Activated T-helper 17 cell treated with anti-CD3 and anti-CD28 coated beads, Interleukin-2, amount 50 U/mL, for 72 hours (primary cell): Measurements from ENCODE around the gene SMTNL2. TPM values are rescaled to one million over a fixed set of nuclear protein-coding genes. Genes with fewer than 3 reads are reported as not detected.

ENCODE experiments used
- ATAC-seq: fragments of 150-1000 bp; cut with Tn5 transposase; replicated peaks from 2 replicates; pipeline ENCODE4 v1.10.0; 2021; ENCODE audit warnings: mild to moderate bottlenecking, moderate library complexity
- H3K27ac Mint-ChIP-seq: one replicate; pipeline ENCODE4 v1.8.0; 2022; ENCODE audit warnings: mixed read lengths
- H3K27me3 Mint-ChIP-seq: one replicate; pipeline ENCODE4 v1.8.0; 2022; ENCODE audit warnings: mixed read lengths
- H3K36me3 Mint-ChIP-seq: one replicate; pipeline ENCODE4 v1.8.0; 2022; ENCODE audit warnings: low read depth, mild to moderate bottlenecking, mixed read lengths
- H3K4me1 Mint-ChIP-seq: one replicate; pipeline ENCODE4 v1.8.0; 2022; ENCODE audit warnings: mixed read lengths
- H3K4me3 Mint-ChIP-seq: one replicate; pipeline ENCODE4 v1.8.0; 2022; ENCODE audit warnings: mild to moderate bottlenecking, mixed read lengths
- H3K9me3 Mint-ChIP-seq: one replicate; pipeline ENCODE4 v1.8.0; 2022; ENCODE audit warnings: mixed read lengths
- total RNA-seq, 2 donors: library from RNA; stranded (reverse); gene quantifications; one replicate each; pipeline ENCODE4 v1.2.3, GENCODE V29; 2022

The SMTNL2 gene
- total RNA-seq, 2 donors from 2014 or later, result not detected

DNA sequence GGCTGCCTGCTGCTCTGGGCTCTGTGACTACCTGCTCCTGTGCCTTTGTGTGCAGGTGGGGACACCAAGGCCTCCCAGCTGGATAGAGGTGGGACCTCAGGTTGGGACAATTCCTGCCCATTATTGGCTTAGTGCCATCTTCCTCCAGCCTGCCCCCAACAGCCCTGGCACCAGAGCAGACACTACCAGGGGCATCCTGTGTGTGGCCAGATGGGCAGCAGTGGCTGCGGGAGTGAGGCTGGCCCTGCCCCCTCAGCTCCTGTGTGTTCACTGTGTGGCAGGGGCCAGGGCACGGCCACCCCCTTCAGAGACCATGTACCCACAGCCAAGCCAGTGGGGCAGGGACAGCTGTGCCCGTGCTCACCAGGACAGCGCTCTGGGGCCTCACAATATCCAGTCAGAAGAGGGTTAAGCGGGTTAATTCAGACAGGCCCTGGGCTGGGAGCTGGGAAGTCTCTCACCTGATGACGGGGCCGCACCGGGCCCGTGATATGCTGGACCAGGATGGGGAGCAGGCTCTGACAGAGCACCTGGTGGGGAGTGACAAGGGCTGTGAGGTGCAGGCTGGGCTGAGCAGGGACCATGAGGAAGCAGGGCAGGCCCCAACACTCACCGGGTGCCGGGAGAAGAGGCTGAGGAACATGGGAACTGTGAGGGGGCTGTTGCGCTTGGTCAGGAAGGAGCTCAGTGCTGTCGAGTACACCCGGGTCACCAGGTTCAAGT, 42.2 kb upstream of the SMTNL2 start:
- Mint-ChIP-seq H3K9me3 (no peaks in the 10 kb centered on the region), H3K4me3 (no peak overlapping the region), H3K4me1 (no peaks in the 10 kb centered on the region), H3K27ac (no peak overlapping the region), H3K36me3 (peaks cover 68% of the 10 kb centered on the region), H3K27me3 (no peaks in the 10 kb centered on the region)
- ATAC-seq, result no peak

DNA sequence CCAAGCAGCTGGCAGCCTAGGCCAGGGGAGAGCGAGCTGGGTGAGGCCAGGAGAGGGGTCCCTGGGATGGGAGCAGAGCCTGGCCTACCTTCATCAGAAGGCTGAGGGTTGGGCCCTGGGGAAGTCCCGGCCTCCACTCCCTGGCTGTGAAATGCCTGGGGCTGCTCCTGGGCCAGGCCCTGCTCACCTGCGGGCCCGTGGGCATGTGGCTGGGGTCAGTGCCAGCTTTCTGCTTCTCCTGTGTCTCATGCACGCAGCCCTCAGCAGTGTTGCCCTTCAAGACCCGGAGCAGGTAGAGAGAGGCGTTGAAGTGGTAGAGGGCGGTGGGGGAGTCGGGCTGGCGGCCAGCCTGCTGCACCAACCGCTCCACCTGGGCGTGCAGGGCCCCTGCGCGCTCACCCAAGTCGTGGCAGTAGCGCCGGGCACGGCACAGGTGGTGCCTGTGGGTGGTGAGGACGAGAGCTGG, 41.6 kb upstream of the SMTNL2 start:
- no peaks in the 10 kb centered on the region for H3K9me3 Mint-ChIP-seq
- H3K4me1 Mint-ChIP-seq, result no peaks in the 10 kb centered on the region
- H3K36me3 Mint-ChIP-seq, result peaks cover 71% of the 10 kb centered on the region
- no peak for ATAC-seq
- no peaks in the 10 kb centered on the region for H3K27me3 Mint-ChIP-seq
- no peak overlapping the region for H3K4me3 Mint-ChIP-seq
- H3K27ac Mint-ChIP-seq, result no peak overlapping the region

DNA sequence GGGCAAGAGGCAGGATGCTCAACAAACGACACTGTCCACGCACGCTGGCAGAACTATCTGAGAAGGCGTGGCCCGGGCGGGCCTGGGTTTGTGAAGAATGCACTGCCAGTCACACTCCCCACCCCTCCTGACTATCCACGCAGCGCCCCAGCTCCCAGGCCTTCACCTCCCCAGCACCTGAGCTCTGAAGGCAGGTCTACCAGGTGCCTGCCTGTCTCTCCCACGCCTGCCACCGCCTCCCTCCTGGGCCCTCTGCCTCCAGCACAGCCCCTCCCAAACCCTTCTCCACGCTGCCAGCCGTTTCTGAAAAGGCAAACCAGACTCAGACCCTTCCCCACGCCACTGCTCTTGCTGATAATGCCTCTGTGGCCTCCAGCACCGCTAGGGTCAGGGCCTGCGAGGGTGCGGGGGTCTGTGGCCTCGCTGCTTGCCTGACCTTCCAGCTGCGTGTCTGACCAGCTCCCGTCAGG, 40.7 kb upstream of the SMTNL2 start:
- Mint-ChIP-seq H3K36me3 (peaks cover 71% of the 10 kb centered on the region), H3K27me3 (no peaks in the 10 kb centered on the region)

DNA sequence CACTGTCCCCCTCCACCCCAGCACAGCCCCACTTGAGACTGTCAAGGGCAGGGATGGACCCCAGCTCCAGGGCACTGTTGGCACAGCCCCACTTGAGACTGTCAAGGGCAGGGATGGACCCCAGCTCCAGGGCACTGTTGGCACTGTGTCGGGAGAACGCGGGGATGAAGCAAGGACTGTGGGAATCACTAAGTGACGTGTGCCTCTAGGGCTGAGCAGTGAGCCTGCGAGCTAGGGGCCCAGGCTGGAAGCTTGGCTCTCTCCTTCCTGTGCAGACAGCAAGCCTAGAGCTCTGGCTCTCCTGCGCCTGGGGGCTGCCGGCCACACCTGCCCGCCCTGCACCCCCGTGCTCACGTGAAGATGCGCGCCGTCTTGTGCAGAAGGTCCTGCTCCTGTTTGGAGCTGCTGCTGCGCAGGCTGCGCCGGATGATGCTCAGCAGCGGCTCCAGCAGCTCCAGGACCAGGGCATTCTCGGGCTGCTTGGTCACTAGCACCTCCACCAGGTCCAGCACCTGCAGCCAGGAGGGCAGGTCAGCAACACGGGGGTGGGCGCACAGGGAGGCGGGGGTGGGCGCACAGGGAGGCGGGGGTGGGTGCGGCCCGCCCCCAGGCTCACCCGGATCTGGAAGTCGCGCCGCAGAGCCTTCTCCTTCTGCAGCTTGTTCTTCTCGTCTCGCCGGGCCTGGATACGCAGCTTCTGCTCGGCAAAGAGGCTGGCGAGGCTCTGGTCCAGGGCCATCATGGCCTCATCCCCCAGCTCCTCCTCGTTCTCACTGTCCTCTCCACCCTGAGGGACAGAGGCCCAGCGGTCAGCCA, 40.0 kb upstream of the SMTNL2 start:
- Mint-ChIP-seq H3K36me3 (peaks cover 74% of the 10 kb centered on the region), H3K4me3 (no peak overlapping the region), H3K4me1 (no peaks in the 10 kb centered on the region), H3K9me3 (no peaks in the 10 kb centered on the region), H3K27ac (no peak overlapping the region), H3K27me3 (no peaks in the 10 kb centered on the region)
- no peak for ATAC-seq

More for the DNA sequence above, 40.7 kb upstream of the SMTNL2 start:
- no peak overlapping the region for H3K4me3 Mint-ChIP-seq
- no peaks in the 10 kb centered on the region for H3K9me3 Mint-ChIP-seq
- no peaks in the 10 kb centered on the region for H3K4me1 Mint-ChIP-seq
- ATAC-seq, result no peak
- H3K27ac Mint-ChIP-seq, result no peak overlapping the region

DNA sequence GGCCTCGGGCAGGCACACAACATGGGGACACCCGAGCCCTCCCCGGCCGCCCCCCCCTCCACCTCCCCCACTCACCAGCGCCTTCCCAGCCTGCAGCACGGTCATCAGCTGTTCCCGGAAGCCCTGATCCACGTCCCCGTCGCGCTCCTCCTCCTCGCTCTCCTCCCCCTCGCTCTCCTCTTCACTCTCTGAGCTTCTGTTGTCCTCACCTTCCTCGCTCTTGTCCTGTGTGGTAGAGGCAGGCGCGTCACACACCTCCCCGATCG, 39.4 kb upstream of the SMTNL2 start:
- peaks cover 74% of the 10 kb centered on the region for H3K36me3 Mint-ChIP-seq
- H3K4me3 Mint-ChIP-seq, result no peak overlapping the region
- no peaks in the 10 kb centered on the region for H3K9me3 Mint-ChIP-seq
- H3K27me3 Mint-ChIP-seq, result no peaks in the 10 kb centered on the region
- H3K4me1 Mint-ChIP-seq, result no peaks in the 10 kb centered on the region
- no peak overlapping the region for H3K27ac Mint-ChIP-seq
- no peak for ATAC-seq

DNA sequence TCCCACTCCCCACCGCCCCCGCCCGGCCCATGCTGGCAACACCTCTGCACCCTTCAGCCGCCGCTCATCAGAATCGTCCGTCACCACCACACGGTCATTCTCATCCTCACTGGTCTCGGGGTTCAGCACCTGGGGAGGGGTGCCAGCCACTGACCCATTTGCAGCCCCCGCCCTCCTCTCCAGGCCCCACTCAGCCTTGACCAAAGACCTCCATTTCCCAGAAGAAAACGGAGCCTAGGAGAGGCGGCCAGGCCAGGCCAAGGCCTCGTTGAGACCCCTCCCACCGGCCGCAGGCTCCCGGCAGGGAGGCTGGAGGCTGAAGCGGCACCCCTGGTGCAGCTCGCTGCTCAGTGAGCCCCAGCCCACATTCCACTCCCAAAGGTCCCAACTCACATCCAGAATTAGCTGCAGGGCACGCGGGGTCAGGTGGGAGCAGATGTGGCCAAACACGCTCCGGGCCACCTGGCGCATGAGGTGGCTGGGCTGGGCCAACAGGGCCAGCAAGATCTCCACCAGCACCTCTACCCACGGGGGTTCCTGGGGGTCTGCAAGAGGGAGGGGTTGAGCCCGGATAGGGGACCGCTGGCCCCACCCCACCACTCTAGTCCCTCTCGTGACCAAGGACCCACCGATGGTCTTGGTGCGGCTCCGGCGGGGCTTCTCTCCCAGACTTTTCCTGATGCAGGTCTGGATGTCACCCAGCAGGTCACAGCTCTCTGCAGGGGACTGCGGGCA, 38.9 kb upstream of the SMTNL2 start:
- H3K4me3 Mint-ChIP-seq, result no peak overlapping the region
- peaks cover 74% of the 10 kb centered on the region for H3K36me3 Mint-ChIP-seq
- ATAC-seq, result no peak
- no peak overlapping the region for H3K27ac Mint-ChIP-seq
- H3K9me3 Mint-ChIP-seq, result no peaks in the 10 kb centered on the region
- no peaks in the 10 kb centered on the region for H3K4me1 Mint-ChIP-seq
- no peaks in the 10 kb centered on the region for H3K27me3 Mint-ChIP-seq

DNA sequence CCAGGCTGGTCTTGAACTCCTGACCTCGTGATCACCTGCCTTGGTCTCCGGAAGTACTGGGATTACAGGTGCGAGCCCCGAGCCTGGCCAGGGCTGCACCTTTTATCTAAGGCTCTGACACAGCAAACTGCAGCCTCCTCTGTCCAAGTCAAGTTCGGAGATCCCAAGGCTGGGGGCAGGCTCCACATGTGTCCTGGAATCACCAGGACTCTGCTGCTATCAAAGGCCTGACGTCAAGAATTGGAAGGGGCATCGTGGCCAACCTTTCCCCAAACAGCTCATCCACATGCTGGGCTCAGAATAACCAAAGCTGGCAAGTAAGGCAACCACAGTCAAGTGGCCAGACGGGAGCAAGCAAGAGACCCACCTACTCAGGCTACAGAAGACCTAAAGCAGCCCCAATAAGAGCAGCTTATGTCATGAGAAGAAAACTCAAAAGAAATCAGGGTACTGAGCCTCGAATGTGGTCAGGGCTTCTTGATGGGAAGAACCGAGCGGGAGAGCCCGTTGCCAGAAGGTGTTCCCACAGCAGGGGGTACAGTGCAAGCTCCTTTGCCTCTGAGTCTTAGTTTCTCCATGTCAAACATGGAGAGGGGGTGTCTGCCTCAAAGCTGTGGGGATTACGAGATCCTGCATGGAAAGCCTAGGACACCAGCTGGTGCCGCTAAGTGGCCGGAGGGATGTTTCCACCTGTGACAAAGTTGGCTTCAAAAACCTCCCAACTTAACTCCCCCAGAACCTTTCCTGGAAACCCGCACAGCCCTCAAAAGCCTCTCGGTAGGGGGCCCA, 37.0 kb upstream of the SMTNL2 start:
- Mint-ChIP-seq H3K27ac (no peak overlapping the region), H3K36me3 (peaks cover 75% of the 10 kb centered on the region), H3K4me3 (no peak overlapping the region), H3K9me3 (no peaks in the 10 kb centered on the region), H3K27me3 (no peaks in the 10 kb centered on the region), H3K4me1 (no peaks in the 10 kb centered on the region)
- no peak for ATAC-seq

DNA sequence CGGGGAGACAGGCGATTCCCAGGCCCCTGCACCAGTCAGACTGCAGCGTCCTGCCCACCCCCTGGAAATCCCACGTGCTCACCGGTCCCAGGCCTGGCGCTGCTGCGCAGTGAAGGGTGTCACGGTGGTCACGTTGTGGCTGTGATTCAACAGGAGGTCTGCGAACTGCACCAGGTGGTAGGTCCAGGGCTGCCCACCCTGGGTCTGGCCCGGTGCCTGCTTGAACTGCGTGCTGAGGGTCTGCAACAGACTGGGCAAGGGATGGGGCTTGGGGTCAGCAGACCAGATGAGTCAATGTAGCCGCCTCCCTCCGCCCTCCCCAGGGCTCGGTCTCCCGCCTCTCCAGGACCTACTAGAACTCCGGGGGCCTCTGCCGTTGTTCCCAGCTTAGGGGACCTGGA, 36.3 kb upstream of the SMTNL2 start:
- Mint-ChIP-seq H3K4me3 (no peak overlapping the region), H3K9me3 (no peaks in the 10 kb centered on the region), H3K4me1 (no peaks in the 10 kb centered on the region), H3K27me3 (no peaks in the 10 kb centered on the region), H3K27ac (no peak overlapping the region), H3K36me3 (peaks cover 75% of the 10 kb centered on the region)
- no peak for ATAC-seq

DNA sequence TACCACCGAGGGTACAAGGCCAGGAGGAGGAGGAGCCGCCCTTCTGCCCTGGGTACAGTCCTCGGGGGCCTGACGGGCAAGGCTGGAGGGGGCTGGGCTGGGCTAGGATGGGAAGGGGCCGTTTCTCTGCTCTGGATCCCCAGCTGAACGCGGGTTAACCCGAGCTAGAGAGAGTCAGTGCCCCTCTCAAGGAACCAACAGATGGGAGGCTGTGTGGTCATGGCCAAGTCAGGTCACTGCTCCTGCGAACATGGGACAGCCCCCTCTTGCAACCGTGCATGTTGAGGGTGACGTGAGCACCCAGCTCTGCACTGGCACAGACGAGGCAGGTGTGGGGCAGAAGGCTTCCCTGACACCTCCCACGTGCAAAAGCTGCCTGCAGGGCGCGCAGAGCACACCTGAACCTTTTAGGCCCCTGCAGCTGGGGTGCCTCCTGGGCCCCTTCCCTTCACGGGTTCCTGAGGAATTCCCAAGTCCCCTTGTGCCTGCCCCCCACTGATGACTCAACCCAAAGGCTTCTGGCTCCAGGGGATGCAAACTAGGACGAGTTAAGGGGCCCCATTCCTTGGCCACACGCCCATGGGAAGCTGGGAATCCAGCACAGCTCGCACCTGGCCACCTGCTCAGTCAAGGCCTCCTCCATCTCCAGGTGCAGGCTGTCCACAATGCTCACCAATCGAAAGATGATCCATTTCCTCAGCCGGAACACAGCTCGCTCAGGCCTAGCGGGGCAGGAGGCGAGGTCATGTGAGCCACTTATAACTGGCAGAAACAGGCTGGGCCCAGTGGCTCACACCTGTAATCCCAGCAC, 35.4 kb upstream of the SMTNL2 start:
- H3K9me3 Mint-ChIP-seq, result no peaks in the 10 kb centered on the region
- H3K4me1 Mint-ChIP-seq, result peaks cover 3% of the 10 kb centered on the region
- no peak overlapping the region for H3K27ac Mint-ChIP-seq
- no peak overlapping the region for H3K4me3 Mint-ChIP-seq
- ATAC-seq, result no peak
- H3K36me3 Mint-ChIP-seq, result peaks cover 76% of the 10 kb centered on the region
- H3K27me3 Mint-ChIP-seq, result no peaks in the 10 kb centered on the region

DNA sequence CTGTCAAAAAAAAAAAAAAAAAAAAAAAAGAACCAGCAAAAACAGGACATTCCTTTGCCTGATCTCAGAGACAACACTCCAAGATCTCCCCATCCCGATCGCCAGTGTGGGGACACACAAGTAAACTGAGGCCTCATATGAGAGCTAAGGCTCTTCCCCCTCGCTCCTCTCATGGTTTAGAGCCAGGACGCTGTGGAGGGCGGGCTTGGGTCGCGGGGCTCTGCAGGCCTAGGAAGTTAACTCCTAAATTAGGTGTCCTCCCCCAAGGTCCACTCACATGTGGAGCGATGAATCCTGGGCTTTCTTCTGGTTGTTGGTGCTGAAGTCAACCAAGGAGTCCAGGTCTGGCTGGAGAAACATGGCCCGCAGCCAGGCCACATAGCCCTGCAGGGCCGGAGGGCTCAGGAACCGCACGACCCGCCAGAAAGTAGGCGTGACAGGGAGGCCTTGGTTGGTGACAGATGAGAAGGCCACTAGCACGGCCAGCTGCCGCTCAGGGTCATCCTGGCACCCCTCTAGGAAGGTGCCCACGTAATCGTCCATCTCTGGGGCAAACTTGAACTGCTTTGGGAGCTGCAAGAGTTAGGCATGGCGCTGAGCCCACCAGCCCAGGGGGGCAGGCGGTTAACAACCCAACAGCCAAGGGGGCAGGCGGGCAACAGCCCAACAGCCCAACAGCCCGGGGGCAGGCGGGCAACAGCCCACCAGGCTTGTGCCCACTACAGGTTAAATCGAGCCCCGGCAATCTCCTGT, 34.4 kb upstream of the SMTNL2 start:
- no peak overlapping the region for H3K27ac Mint-ChIP-seq
- peaks cover 82% of the 10 kb centered on the region for H3K36me3 Mint-ChIP-seq
- H3K4me1 Mint-ChIP-seq, result peaks cover 6% of the 10 kb centered on the region
- no peaks in the 10 kb centered on the region for H3K27me3 Mint-ChIP-seq
- ATAC-seq, result no peak
- no peaks in the 10 kb centered on the region for H3K9me3 Mint-ChIP-seq
- no peak overlapping the region for H3K4me3 Mint-ChIP-seq

DNA sequence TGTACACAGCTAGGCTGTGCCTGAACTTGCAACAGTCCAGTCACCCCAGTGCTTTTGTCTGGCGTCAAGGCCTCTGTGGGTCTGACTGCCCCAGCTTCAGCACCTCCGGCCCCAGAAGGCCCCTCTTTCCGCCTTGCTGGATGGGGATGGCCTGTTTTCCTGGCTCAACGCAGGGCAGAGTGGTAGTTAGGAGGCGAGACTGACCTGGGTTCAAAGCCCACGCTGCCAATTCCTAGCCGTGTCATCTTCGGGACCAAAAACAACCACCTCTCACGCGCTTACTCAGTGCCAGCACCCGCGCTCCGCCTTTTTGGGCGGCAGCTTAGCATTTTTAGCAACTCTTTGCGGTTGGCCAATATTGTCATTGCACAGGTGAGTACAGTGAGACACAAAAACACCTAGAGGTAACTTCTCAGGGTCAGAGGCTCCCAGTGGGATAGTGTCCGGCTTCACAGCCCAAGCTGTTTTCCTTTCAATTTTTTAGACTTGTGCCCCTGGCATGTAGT, 33.7 kb upstream of the SMTNL2 start:
- Mint-ChIP-seq H3K27ac (peak overlapping the region; percentile 63), H3K4me3 (no peak overlapping the region), H3K9me3 (no peaks in the 10 kb centered on the region), H3K27me3 (no peaks in the 10 kb centered on the region), H3K36me3 (peaks cover 83% of the 10 kb centered on the region), H3K4me1 (peaks cover 8% of the 10 kb centered on the region)
- no peak for ATAC-seq

DNA sequence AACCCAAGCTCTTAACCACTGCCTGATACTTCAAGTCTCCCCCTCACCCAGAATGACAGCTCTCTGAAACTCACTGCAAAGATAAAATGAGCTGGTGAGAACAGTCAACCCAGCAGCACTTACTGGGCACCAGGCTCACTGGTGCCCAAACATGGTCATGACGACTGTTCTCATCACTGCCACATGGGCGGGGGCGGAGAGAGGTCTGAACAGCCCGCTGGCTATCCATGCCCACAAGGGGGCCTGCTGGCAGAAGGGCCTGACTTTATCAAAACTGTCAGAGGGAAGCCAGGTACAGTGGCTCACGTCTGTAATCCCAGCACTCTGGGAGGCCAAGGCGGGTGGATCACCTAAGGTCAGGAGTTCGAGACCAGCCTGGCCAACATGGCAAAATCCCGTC, 33.2 kb upstream of the SMTNL2 start:
- Mint-ChIP-seq H3K4me1 (peaks cover 14% of the 10 kb centered on the region), H3K4me3 (no peak overlapping the region), H3K36me3 (peaks cover 80% of the 10 kb centered on the region), H3K9me3 (no peaks in the 10 kb centered on the region), H3K27ac (peak overlapping the region; percentile 63), H3K27me3 (no peaks in the 10 kb centered on the region)
- no peak for ATAC-seq
